Measurements from ENCODE around the gene CCDC148.

The CCDC148 gene

DNA sequence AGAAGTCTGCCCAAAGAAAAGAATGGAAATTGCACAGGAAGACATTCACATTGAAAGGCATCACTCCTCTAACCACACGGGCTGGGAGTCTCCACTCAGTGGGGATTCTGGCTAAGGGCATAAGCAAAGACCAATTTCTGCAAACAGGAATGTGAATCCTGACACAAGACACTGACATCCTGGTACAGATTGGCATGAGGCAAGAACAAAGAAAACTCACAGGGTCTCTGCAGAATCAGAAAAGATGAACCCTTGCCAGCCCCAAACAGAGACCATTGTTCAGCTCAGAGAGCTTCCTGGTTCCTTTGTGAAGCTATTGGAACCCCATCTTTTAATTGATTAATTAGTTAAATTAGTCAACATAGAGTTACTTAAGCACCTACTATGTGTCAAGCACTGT, 272.6 kb downstream of the CCDC148 start:
- TF ChIP-seq, protein P1, sequence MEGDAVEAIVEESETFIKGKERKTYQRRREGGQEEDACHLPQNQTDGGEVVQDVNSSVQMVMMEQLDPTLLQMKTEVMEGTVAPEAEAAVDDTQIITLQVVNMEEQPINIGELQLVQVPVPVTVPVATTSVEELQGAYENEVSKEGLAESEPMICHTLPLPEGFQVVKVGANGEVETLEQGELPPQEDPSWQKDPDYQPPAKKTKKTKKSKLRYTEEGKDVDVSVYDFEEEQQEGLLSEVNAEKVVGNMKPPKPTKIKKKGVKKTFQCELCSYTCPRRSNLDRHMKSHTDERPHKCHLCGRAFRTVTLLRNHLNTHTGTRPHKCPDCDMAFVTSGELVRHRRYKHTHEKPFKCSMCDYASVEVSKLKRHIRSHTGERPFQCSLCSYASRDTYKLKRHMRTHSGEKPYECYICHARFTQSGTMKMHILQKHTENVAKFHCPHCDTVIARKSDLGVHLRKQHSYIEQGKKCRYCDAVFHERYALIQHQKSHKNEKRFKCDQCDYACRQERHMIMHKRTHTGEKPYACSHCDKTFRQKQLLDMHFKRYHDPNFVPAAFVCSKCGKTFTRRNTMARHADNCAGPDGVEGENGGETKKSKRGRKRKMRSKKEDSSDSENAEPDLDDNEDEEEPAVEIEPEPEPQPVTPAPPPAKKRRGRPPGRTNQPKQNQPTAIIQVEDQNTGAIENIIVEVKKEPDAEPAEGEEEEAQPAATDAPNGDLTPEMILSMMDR (IDR thresholded peaks at IDR 0.05; ENCODE audit: unreplicated experiment in 3 of 3): no peak
- H3K4me3 Mint-ChIP-seq: no peak overlapping the region
- H3K36me3 Mint-ChIP-seq (ENCODE audit: low read depth): no peaks in the 10 kb centered on the region
- peaks cover 35% of the 10 kb centered on the region for H3K4me1 Mint-ChIP-seq
- H3K9me3 Mint-ChIP-seq: no peaks in the 10 kb centered on the region
- peaks cover 6% of the 10 kb centered on the region for H3K27me3 Mint-ChIP-seq (ENCODE audit: low read depth)
- H3K27ac Mint-ChIP-seq: peak overlapping the region; percentile 46 to 93 (median 80)

DNA sequence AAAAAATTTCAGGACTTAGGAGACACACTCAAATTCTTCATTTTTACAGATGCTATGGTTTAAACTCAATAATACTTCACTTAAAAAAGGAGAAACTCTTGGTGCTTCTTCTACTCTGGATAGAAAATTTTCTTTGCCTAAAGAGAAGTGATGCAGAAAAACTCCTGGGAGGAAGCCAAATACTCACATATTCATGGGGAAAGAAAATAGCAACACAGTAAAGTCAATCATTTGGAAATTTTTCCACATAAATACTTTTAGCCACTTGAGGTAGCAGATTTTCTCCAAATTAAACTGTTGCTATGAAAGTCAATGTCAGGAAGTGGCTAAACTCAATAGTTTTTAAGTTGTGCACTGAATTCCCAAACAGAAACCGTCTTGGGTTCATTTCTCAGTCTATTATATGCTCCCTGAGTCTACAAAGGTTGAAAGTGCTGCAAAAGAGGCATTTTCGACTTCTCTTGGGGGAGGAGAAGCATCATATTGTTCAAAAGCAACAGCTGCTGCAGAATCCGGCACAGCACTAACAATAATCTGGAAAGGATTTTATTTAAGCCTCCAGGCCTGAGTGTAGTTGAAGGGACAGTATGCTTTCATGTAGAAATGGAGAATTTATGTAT, 273.8 kb downstream of the CCDC148 start:
- Mint-ChIP-seq H3K36me3 (ENCODE audit: low read depth) (no peaks in the 10 kb centered on the region), H3K9me3 (no peaks in the 10 kb centered on the region), H3K27ac (peak overlapping the region; percentile 46 to 93 (median 80)), H3K27me3 (ENCODE audit: low read depth) (peaks cover 6% of the 10 kb centered on the region), H3K4me1 (peaks cover 44% of the 10 kb centered on the region), H3K4me3 (no peak overlapping the region)
- TF ChIP-seq, protein P1 (IDR thresholded peaks at IDR 0.05; ENCODE audit: unreplicated experiment in 3 of 3): no peak

DNA sequence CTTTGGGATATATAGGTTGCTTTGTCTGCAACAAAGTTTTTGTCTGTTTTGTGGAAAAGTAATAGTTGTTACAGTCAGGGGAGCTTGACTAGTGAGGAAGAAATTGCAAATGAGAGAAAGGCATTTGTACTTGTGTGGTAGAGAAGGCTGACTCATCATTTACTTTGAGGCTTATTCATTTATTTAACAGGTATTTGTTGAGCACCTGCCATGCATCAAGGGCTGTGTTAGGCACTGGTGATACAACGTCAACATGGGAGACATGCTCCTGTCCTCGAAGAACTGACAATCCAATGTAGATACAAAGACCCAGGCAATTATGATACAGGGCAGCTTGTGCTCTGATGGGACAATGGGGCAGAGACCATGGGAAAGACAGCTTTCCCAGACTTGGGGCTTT, 275.4 kb downstream of the CCDC148 start:
- Mint-ChIP-seq H3K36me3 (ENCODE audit: low read depth) (no peaks in the 10 kb centered on the region), H3K4me3 (no peak overlapping the region), H3K27ac (peak overlapping the region; percentile 46 to 61 (median 60)), H3K27me3 (ENCODE audit: low read depth) (peaks cover 6% of the 10 kb centered on the region), H3K4me1 (peaks cover 44% of the 10 kb centered on the region), H3K9me3 (no peaks in the 10 kb centered on the region)
- TF ChIP-seq, protein P1 (IDR thresholded peaks at IDR 0.05; ENCODE audit: unreplicated experiment in 3 of 3): no peak

DNA sequence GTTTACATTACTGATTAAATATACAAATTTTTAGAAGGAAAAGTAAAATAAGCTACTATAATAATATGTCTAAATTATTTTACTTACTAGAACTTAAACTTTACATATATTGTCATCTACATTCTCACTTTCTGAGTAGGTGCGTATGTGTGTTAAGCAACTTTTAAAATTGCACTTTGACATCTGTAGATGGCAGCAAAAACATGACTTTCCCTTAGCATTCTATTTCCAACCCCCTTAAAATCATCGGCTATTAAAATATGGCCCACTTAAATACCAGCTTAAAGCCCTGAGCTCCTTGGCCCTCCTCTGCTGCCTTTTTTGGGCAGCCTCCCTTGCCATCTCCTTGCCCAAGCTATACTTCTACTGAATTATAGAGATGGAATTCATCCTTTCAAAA, 276.9 kb downstream of the CCDC148 start:
- Mint-ChIP-seq H3K27me3 (ENCODE audit: low read depth) (peaks cover 6% of the 10 kb centered on the region), H3K4me3 (no peak overlapping the region), H3K4me1 (peaks cover 44% of the 10 kb centered on the region), H3K36me3 (ENCODE audit: low read depth) (no peaks in the 10 kb centered on the region), H3K9me3 (no peaks in the 10 kb centered on the region), H3K27ac (peak overlapping the region in 1 of 3 experiments; percentile 3)
- TF ChIP-seq, protein P1 (IDR thresholded peaks at IDR 0.05; ENCODE audit: unreplicated experiment in 3 of 3): peak; percentile 45 to 50 (median 49)

DNA sequence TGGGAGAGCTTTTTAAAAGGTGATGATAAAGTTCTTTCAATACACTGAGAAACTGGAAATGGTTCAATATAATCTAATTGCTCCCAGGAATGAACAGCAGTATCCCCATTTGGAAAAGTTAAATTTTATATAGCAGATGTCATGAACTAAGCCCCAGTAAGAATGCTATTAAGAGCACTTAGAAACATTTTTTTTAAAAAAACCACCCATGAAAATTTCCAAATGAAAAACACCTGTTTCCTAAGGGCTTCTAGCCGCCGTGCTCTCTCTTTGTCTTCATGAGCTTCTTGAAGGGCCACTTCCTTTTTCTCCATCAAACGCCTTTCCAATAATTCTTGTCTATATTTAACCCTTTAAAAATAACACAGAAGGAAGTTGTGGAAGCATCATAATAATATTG, 277.9 kb downstream of the CCDC148 start:
- peaks cover 42% of the 10 kb centered on the region for H3K4me1 Mint-ChIP-seq
- TF ChIP-seq, protein P1 (IDR thresholded peaks at IDR 0.05; ENCODE audit: unreplicated experiment in 3 of 3): no peak
- H3K9me3 Mint-ChIP-seq: no peaks in the 10 kb centered on the region
- peaks cover 6% of the 10 kb centered on the region for H3K27me3 Mint-ChIP-seq (ENCODE audit: low read depth)
- H3K4me3 Mint-ChIP-seq: no peak overlapping the region
- H3K27ac Mint-ChIP-seq: peak overlapping the region in 1 of 3 experiments; percentile 46
- H3K36me3 Mint-ChIP-seq (ENCODE audit: low read depth): no peaks in the 10 kb centered on the region

DNA sequence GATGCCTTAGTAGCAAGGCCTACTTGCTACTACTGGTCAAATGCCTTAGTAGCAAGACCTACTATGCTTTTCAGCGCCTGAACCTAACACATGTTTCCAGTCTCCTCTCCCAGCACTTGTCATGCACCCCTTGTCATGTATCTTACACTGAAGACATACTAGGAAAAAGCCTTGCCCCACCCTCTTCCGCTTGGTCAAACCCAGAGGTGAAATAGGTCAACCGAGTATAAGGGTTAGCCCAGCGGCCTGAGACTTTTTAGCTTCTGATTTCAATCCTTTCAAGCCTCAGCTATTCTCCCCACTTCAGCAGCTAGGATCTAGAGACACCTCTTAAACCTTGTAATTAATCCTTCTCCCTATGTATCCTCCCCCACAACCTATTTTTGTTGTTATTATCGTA, 281.6 kb downstream of the CCDC148 start:
- Mint-ChIP-seq H3K4me3 (no peak overlapping the region), H3K27me3 (ENCODE audit: low read depth) (no peaks in the 10 kb centered on the region), H3K9me3 (no peaks in the 10 kb centered on the region), H3K4me1 (peaks cover 10% of the 10 kb centered on the region), H3K27ac (no peak overlapping the region), H3K36me3 (ENCODE audit: low read depth) (no peaks in the 10 kb centered on the region)
- TF ChIP-seq, protein P1 (IDR thresholded peaks at IDR 0.05; ENCODE audit: unreplicated experiment in 3 of 3): no peak

Data from nephron (organoid).